HG02970 (cell line): ENCODE data around the gene LZTS2.
A peak's percentile ranks its signal among the peaks of the same experiment; 100 is the strongest.
"Not testable (repeated sequence)": the region's sequence is repeated elsewhere in the genome, so short reads cannot be mapped to it uniquely, and the experiment has no call there.

Experiments
- ATAC-seq: cut with Tn5 transposase; IDR thresholded peaks from one replicate; pipeline ENCODE4 v1.9.1; 2021; ENCODE audit warnings: mild to moderate bottlenecking, moderate library complexity, moderate number of reproducible peaks; ENCODE audit not compliant: unreplicated experiment, low FRiP score

Gene LZTS2

GRCh38 chr10:101031128-101031795 is 31.7 kb downstream of the LZTS2 start, which contains the start of the genes PDZD7 and SFXN3:
TSS of gene PDZD7 (minus strand) at chr10:101031129. CDS start at chr10:101030219, 910 bp downstream.
TSS of gene SFXN3 (plus strand) at chr10:101031234. CDS start at chr10:101034695, 3,461 bp downstream.
- peak; percentile 64 for ATAC-seq

GRCh38 chr10:101031796-101032636 is 32.4 kb downstream of the LZTS2 start:
- ATAC-seq = peak; percentile 22

- no peak for ATAC-seq
Observed at GRCh38 chr10:101032637-101033224, 33.1 kb downstream of the LZTS2 start.

- no peak for ATAC-seq
Observed at GRCh38 chr10:101033276-101033675, 33.7 kb downstream of the LZTS2 start.

GRCh38 chr10:101034404-101034803 is 34.8 kb downstream of the LZTS2 start:
- ATAC-seq = not testable (repeated sequence)

GRCh38 chr10:101035314-101035713 is 35.7 kb downstream of the LZTS2 start:
- no peak for ATAC-seq

GRCh38 chr10:101035916-101036702 is 36.5 kb downstream of the LZTS2 start:
- no peak for ATAC-seq

- ATAC-seq = no peak
Observed at GRCh38 chr10:101036726-101037125, 37.1 kb downstream of the LZTS2 start.

- ATAC-seq = no peak
Observed at GRCh38 chr10:101038484-101038883, 38.9 kb downstream of the LZTS2 start.

- ATAC-seq = no peak
Observed at GRCh38 chr10:101040061-101040460, 40.5 kb downstream of the LZTS2 start.

GRCh38 chr10:101040851-101041250 is 41.2 kb downstream of the LZTS2 start:
- no peak for ATAC-seq

GRCh38 chr10:101041252-101041761 is 41.7 kb downstream of the LZTS2 start:
- ATAC-seq = no peak

GRCh38 chr10:101042118-101042517 is 42.5 kb downstream of the LZTS2 start:
- ATAC-seq = no peak

GRCh38 chr10:101042667-101043362 is 43.2 kb downstream of the LZTS2 start:
- peak; percentile 86 for ATAC-seq

GRCh38 chr10:101043363-101043707 is 43.7 kb downstream of the LZTS2 start:
- no peak for ATAC-seq

- no peak for ATAC-seq
Observed at GRCh38 chr10:101044117-101044516, 44.5 kb downstream of the LZTS2 start.

- no peak for ATAC-seq
Observed at GRCh38 chr10:101046332-101047238, 47.0 kb downstream of the LZTS2 start.

GRCh38 chr10:101047268-101047667 is 47.7 kb downstream of the LZTS2 start:
- ATAC-seq = no peak
